Sigmoid colon (tissue), 4 donors: ENCODE results near the gene B3GNT3.

Experiments used
- EP300 ChIP-seq, 4 donors: sonication (generic); formaldehyde crosslinking; IDR thresholded peaks; one replicate each; pipeline ENCODE4 v1.6.1; 2017; ENCODE audit warnings: antibody characterized with exemption in 4 of 4
- POLR2A ChIP-seq, 2 donors: fragments of 450-650 bp; IDR thresholded peaks; one replicate each; pipeline ENCODE4 v1.6.1; 2016; ENCODE audit warnings: antibody characterized with exemption in 2 of 2, mild to moderate bottlenecking in 2 of 2, moderate library complexity in 2 of 2
- POLR2AphosphoS5 ChIP-seq, 4 donors: sonication (generic); formaldehyde crosslinking; IDR thresholded peaks; one replicate each; pipeline ENCODE4 v1.6.1; 2017; ENCODE audit warnings: antibody characterized with exemption in 4 of 4
- TF ChIP-seq, protein P1 (sequence below), 4 experiments: fragments of 450-650 bp in 3 of 4; fragments of 200-600 bp in 1 of 4; IDR thresholded peaks; one replicate each; pipeline ENCODE4 v1.5.1; 2016 to 2019; ENCODE audit warnings: antibody characterized with exemption in 4 of 4, mild to moderate bottlenecking in 3 of 4, moderate library complexity in 2 of 4

- no peak for TF ChIP-seq POLR2AphosphoS5 (IDR thresholded peaks at IDR 0.05)
- TF ChIP-seq, protein P1, sequence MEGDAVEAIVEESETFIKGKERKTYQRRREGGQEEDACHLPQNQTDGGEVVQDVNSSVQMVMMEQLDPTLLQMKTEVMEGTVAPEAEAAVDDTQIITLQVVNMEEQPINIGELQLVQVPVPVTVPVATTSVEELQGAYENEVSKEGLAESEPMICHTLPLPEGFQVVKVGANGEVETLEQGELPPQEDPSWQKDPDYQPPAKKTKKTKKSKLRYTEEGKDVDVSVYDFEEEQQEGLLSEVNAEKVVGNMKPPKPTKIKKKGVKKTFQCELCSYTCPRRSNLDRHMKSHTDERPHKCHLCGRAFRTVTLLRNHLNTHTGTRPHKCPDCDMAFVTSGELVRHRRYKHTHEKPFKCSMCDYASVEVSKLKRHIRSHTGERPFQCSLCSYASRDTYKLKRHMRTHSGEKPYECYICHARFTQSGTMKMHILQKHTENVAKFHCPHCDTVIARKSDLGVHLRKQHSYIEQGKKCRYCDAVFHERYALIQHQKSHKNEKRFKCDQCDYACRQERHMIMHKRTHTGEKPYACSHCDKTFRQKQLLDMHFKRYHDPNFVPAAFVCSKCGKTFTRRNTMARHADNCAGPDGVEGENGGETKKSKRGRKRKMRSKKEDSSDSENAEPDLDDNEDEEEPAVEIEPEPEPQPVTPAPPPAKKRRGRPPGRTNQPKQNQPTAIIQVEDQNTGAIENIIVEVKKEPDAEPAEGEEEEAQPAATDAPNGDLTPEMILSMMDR (IDR thresholded peaks at IDR 0.05) = no peak
- no peak for TF ChIP-seq POLR2A (IDR thresholded peaks at IDR 0.05)
- TF ChIP-seq EP300 (IDR thresholded peaks at IDR 0.05) = no peak
Observed at GRCh38 chr19:17843908-17844490, 49.1 kb downstream of the B3GNT3 start.
